GM08714 (cell line): Measurements from ENCODE around the gene HTR2A.
"Not testable (repeated sequence)": the region's sequence is repeated elsewhere in the genome, so short reads cannot be mapped to it uniquely, and the experiment has no call there.

Source experiments
- H3K4me3 ChIP-seq: fragments of 200-500 bp; sonication (Bioruptor generic); 2 replicates; pipeline ENCODE4 v1.5.1; 2014; ENCODE audit warnings: mild to moderate bottlenecking, low read length, inconsistent platforms
- ZNF274 ChIP-seq: IDR thresholded peaks from 2 replicates; pipeline ENCODE4 v1.6.1; 2012; ENCODE audit warnings: mild to moderate bottlenecking, low read depth, low read length

The HTR2A gene

DNA sequence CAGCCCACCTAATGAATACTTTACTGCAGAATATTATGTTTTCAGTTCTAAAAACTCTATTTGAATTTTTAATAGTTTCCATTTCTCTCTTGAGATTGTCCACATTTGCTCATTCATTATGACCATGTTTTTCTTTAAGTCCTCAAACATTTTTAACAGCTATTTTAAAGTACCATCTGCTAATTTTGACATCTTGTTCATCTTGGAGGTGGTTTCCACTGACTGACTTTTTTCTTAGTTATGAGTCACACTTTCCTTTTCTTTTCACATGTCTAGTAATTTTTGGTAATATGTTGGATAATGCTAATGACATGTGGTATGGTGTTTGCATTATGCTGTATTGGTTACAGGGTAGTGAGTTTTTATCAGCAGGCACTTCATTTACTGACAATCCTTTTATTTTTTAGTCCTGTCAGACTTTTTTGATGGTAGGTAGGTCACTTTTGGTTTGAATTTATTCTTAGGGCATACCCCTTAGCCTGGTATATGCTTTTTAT is 84.5 kb downstream of the HTR2A start:
- TF ChIP-seq ZNF274 = no peak
- H3K4me3 ChIP-seq = no peak overlapping the region

DNA sequence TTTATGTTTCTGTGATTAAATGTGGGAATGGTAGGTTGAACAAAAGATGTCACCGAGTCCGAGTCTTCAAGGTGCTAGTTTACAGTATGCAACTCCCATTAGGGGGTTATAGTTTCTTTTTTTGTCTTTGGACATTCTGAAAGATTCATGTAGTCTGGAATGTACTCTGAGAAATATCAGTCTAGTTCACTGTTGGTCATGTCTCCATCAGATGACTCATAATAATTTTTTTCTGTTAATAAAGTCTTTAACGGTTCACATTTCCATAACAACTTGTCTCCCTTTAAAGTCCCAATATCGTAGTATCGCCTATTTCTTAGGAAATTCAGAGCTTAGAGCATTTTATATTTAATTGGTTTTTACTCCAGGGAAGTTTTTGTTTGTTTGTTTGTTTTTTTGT is 86.4 kb downstream of the HTR2A start:
- TF ChIP-seq ZNF274 = no peak
- no peak overlapping the region for H3K4me3 ChIP-seq

DNA sequence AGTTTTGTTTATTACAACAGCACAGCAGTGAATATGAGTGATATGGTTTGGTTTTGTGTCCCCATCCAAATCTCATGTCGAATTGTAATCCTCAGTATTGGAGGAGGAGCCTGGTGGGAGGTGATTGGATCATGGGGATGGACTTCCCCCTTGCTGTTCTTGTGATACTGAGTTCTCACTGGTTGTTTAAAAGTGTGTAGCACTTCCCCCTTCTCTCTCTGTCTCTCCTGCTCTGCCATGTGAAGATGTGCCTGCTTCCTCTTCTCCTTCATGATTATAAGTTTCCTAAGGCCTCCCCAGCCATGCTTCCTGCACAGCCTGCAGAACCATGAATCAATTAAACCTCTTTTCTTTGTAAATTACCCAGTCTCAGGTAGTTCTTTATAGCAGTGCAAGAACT is 91.9 kb downstream of the HTR2A start:
- H3K4me3 ChIP-seq = not testable (repeated sequence)

DNA sequence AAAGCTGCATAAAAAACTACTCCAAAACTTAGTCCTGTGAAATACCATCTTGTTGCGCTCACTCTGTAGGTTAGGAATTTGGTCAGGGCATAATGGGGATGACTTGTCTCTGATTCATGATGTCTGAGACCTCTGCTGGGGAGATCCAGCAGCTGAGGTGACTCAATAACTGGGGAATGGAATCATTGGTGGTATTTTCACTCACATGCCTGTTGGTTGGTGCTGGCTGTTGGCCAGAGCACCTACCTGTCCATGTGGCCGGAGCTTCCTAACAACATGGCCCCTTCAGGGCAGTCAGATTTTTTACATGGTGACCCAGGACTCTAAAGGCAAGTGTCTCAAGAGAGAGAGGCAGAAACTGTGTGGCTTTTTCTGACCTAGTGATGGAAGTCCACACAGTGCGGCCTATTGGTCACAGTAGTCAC is 92.5 kb downstream of the HTR2A start:
- no peak for TF ChIP-seq ZNF274
- H3K4me3 ChIP-seq = no peak overlapping the region

DNA sequence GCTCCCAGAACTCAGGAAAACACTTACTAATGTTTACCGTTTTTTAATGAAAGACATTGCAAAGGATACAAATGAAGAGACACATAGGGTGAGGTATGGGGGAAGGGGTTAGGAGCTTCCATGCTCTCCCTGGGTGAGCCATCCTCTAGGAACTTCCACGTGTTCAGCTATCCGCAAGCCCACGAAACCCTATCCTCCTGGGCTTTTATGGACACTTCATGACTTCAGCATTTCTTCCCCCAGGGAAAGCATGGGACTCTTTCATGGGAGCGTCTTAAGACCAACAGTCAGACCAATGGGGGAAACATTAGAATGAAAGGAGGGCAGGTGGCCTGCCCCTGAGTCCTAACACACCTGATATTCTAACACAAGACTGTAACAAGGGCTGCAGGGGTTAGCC is 93.3 kb downstream of the HTR2A start:
- TF ChIP-seq ZNF274 = no peak
- H3K4me3 ChIP-seq = no peak overlapping the region

DNA sequence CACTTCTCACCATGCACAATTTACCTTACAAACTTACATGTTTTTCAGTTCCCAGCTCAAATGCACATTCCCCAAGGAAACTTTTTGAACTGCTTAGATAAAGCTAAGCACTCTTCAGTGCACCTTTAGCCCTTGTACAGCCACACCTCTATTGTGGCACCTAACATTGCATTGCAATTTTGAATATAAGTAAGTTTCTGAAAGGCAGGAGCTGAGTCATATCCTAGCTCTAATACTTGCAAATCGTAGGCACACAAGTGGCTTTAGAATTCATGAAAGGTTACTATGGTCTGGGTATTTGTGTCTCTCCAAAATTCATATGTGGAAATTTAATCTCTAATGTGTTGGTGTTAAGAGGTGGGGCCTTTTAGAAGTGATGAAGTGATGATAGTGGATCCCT is 95.0 kb downstream of the HTR2A start:
- TF ChIP-seq ZNF274 = no peak
- no peak overlapping the region for H3K4me3 ChIP-seq

DNA sequence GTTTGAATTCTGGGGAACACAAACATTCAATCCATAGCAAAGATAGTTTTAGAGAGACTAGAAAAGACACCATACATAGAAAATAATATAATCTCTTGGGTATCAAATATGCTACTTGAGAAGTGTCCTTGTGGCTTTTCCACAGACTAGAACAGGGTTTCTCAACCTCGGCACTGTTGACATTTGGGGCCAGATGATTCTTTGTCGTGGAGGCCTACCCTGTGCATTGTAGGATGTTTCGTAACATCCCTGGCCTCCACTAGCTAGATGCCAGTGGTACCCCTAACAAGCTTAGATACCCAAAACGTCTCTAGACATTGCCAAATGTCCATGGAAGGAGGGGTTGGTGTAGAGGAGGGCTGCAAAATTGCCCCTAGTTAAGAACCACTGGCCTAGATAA is 97.7 kb downstream of the HTR2A start:
- no peak for TF ChIP-seq ZNF274
- H3K4me3 ChIP-seq = no peak overlapping the region

DNA sequence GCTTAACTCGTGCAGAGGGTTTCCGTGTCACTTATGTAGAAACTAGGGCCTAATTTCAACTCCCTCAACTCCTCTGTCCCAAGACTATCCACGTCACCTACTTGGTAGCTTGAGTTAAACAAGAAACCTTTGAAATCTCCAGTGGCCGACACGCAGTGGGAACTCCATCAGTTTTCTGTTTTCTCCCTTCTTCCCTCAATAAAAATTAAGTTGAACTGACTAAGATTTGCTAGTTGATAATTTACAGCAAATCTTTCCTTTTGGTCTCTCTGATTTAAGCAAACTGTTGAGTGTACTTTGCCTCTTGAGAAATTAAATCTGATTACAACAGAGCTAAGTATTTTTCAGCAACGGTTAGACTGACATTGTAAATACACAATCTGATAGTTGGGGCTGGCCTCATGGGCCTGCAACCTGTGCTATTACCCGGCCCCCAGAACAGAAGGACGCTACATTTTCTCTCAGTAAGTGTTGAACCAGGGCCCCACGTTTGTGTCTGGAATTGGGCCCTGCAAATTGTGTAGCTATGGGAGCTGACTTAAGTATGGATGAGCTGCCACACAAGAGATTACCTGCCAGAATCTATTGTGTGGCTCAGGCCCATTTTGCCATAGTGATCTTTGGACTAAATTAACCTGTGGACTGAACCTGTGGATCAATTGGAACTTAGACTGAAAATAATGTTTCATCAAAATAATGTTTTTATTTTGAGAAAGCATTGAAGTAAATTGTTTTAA is 99.2 kb downstream of the HTR2A start:
- H3K4me3 ChIP-seq = peak overlapping the region; percentile 82; the same call in 1 of the 2 replicates
- no peak for TF ChIP-seq ZNF274

DNA sequence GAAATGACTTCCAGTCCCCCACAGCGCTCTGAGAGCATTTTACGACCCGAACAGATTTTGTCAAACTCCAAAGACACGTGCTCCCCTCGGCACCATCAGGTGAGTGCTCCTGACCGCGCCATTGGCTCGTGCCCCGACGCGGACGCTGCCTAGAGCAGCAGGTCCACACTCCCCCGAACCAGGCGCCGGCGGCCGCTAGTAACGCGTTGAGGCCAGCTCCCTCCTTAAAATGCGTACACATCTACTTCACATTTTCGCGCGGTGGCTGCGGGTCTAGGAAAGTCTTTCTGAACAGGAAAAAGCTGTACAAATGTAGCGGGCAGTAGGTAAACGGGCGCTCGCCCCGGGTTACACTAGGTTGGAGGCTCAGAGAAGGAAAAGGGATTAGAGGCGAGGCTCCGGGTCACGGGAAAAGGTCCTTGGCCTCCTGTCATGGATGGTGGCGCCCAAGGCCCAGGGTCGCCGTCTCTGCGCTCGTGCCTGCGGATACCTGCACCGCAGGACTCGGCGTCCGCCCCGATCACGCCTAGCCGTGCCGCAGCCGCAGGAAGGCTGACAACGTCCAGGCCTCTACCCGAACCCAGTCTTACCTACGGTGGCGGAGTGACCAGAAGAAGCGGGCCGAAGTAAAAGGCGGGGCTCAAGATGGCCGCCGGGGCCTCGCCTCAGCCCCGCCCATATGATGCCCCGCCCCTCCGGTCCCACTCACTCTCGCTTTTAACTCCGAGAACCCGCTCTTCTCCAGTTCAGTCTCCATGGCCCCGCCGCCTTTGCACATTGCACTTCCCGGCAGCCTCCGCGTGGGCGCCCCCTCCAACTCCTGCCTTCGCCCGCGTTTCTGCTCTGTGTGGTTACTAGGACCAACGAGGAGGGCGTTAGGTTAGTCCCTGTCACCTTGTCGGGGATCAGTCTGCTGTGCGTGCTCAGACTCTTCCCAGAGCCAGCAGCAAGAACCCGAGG is 100.1 kb downstream of the HTR2A start, which contains the start of gene ESD:
ESD (minus strand) TSS at position 647 of the 960 bp plus-strand sequence. CDS start 5,748 bp downstream, outside the sequence.
- TF ChIP-seq ZNF274 = no peak

DNA sequence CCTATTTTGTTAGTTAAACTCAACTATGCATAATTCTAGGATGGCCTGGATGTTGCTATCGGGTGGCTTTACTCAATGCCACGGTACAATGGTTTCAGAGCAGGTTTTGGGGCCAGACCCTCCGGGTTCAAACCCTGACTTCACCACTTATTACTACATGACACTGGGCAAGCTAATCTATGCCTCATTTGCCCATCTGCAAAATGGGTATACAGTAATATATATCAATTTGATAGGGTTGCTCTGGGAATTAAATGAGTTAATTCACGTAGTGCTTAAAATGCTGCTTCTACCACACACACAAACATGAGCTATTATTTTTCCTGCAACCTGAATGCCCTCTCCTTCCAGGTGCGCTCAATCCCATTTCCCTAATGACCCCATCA is 100.7 kb downstream of the HTR2A start:
- TF ChIP-seq ZNF274 = no peak
- peak overlapping the region; percentile 82 for H3K4me3 ChIP-seq

More for the DNA sequence above, 100.1 kb downstream of the HTR2A start, which contains the start of gene ESD:
- H3K4me3 ChIP-seq = peak within 1 kb of the TSS; percentile 82

DNA sequence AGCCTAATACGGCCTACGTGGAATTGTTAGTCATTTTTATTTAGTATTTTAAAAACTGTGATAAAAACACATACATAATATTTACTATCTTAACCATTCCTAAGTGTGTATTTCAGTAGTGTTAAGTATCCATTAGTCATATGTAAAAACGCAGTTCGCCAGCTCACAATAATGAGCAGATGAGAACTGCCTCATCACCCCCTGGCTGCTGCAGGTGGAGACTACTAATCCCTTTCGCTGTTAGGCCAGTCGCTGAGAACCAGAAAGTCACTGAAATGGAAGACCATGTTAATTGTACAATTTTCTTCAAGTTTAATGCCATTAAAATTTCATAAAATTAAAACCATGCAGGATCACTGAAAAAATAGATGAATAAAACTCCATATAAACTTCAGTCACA is 101.5 kb downstream of the HTR2A start:
- TF ChIP-seq ZNF274 = no peak
- no peak overlapping the region for H3K4me3 ChIP-seq

DNA sequence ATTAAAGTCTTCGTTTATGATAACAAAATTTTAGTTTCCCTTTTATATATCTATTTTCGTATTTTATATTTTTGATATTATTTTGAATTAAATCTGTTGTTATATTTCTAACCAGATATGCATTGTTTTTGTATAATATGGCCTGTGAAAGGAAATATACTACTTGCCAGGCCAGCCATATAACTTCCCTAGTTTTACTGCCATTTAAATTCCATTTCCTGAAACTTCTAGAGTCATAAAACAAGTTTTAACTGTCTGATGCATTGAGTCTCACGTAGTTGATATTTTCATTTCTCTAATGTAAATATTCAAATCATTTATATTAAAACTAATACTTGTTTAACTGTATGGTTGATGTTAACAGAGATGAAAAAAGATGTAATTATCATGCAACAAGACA is 113.3 kb downstream of the HTR2A start:
- no peak overlapping the region for H3K4me3 ChIP-seq
- TF ChIP-seq ZNF274 = no peak

DNA sequence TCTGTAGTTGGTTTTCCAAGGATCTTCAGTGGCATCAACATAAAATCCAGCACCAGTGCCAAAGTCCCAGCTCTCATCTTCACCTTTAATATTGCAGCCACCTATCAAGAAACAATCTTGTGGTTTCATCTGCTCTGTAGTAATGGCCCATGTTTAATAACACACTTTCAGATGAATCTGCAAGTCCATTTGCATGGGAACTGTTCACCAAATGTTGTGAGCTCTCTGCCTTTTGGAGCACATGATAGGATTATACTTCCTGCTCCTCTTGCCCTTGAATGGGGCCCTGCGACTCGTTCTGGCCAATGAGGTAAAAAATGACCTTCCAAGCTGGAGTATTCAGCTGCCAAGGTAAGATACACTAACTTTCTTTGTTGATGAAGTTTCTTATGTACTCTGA is 114.2 kb downstream of the HTR2A start:
- no peak for TF ChIP-seq ZNF274
- no peak overlapping the region for H3K4me3 ChIP-seq

DNA sequence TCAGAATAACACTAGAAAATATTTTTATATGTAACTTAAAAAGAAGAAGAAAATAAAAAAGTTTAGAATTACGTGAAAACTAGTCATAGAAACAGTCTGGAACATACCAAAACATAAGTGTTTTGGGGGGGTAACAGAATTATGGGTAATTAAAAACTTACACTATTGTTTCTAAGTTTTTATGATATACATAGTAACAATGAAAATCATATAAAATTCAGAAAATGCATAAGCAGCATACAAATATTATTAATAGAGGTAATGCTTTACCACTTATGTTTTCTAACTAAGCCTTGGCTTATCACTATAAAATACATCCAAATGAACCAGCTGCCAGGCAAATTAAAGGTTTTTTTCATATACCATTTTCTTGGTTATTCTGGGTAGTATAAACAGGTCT is 114.8 kb downstream of the HTR2A start:
- TF ChIP-seq ZNF274 = no peak
- no peak overlapping the region for H3K4me3 ChIP-seq
